Neural cell (in vitro differentiated cells): ENCODE data around the gene MAD2L2. TPM values are rescaled to one million over a fixed set of nuclear protein-coding genes. Genes with fewer than 3 reads are reported as not detected.

Source experiments
- H2AFZ ChIP-seq: fragments of 200-600, 300-800 bp; sonication (generic), shearing (Covaris generic); 2 replicates; pipeline ENCODE4 v1.6.0; 2014; ENCODE audit warnings: low read depth, mild to moderate bottlenecking, antibody characterized with exemption, low read length, moderate library complexity
- H3F3A ChIP-seq: fragments of 200-600 bp; shearing (Covaris generic); 2 replicates; pipeline ENCODE4 v1.6.1; 2016; ENCODE audit warnings: mild to moderate bottlenecking, moderate library complexity, mixed read lengths, antibody characterized with exemption, low read length; ENCODE audit not compliant: insufficient read depth, poor library complexity, severe bottlenecking
- H3K27ac ChIP-seq: fragments of 200-600, 300-800 bp; sonication (generic), shearing (Covaris generic); 2 replicates; pipeline ENCODE4 v1.5.1; 2014; ENCODE audit warnings: mild to moderate bottlenecking, low read length, moderate library complexity
- H3K27me3 ChIP-seq: fragments of 300-800, 200-600 bp; sonication (generic), shearing (Covaris generic); 2 replicates; pipeline ENCODE4 v1.6.0; 2014; ENCODE audit warnings: mild to moderate bottlenecking, low read depth, low read length, moderate library complexity; ENCODE audit not compliant: insufficient read depth
- H3K36me3 ChIP-seq: fragments of 300-800, 200-600 bp; sonication (generic), shearing (Covaris generic); 2 replicates; pipeline ENCODE4 v1.5.1; 2014; ENCODE audit warnings: mild to moderate bottlenecking, antibody characterized with exemption, low read length, moderate library complexity; ENCODE audit not compliant: insufficient read depth
- H3K4me2 ChIP-seq: fragments of 300-800, 200-600 bp; sonication (generic), shearing (Covaris generic); 2 replicates; pipeline ENCODE4 v1.6.0; 2014; ENCODE audit warnings: mild to moderate bottlenecking, low read length
- H3K4me3 ChIP-seq: fragments of 300-800, 200-600 bp; sonication (generic), shearing (Covaris generic); 2 replicates; pipeline ENCODE4 v1.5.1; 2014; ENCODE audit warnings: mild to moderate bottlenecking, low read length, moderate library complexity
- H3K79me2 ChIP-seq: fragments of 200-600 bp; shearing (Covaris generic); replicated peaks from 2 replicates; pipeline ENCODE4 v1.6.0; 2014; ENCODE audit warnings: mild to moderate bottlenecking, low read length, moderate library complexity; ENCODE audit not compliant: insufficient read depth
- H3K9ac ChIP-seq: fragments of 300-800, 200-600 bp; sonication (generic), shearing (Covaris generic); 2 replicates; pipeline ENCODE4 v1.6.1; 2016; ENCODE audit warnings: mild to moderate bottlenecking, low read length, mixed read lengths
- H3K9me2 ChIP-seq: fragments of 200-600 bp; shearing (Covaris generic); 2 replicates; pipeline ENCODE4 v1.6.1; 2016; ENCODE audit warnings: mild to moderate bottlenecking, low read length, mixed read lengths; ENCODE audit not compliant: insufficient read depth
- H3K9me3 ChIP-seq: fragments of 200-600, 300-800 bp; sonication (generic), shearing (Covaris generic); 2 replicates; pipeline ENCODE4 v1.6.1; 2016; ENCODE audit warnings: mild to moderate bottlenecking, mixed run types, low read length, moderate library complexity, mixed read lengths
- H4K20me1 ChIP-seq: fragments of 200-600 bp; shearing (Covaris generic); 2 replicates; pipeline ENCODE4 v1.6.1; 2016; ENCODE audit warnings: mild to moderate bottlenecking, mixed run types; ENCODE audit not compliant: insufficient read depth
- CTCF ChIP-seq: fragments of 450-650 bp; IDR thresholded peaks from 2 replicates; pipeline ENCODE4 v1.5.1; 2014; ENCODE audit warnings: antibody characterized with exemption, mild to moderate bottlenecking, moderate library complexity; ENCODE audit not compliant: poor library complexity, severe bottlenecking
- EP300 ChIP-seq: fragments of 450-650 bp; conservative IDR thresholded peaks from 2 replicates; pipeline ENCODE4 v1.6.1; 2014; ENCODE audit warnings: antibody characterized with exemption, mild to moderate bottlenecking, moderate library complexity; ENCODE audit not compliant: poor library complexity, severe bottlenecking
- EZH2 ChIP-seq: fragments of 200-600, 300-800 bp; shearing (Covaris generic), sonication (generic); IDR thresholded peaks from 2 replicates; pipeline ENCODE4 v1.6.1; 2014; ENCODE audit warnings: antibody characterized with exemption, low read length, borderline replicate concordance, mild to moderate bottlenecking; ENCODE audit not compliant: insufficient read depth, poor library complexity, severe bottlenecking
- MXI1 ChIP-seq: fragments of 450-650 bp; conservative IDR thresholded peaks from 2 replicates; pipeline ENCODE4 v1.6.1; 2014; ENCODE audit warnings: antibody characterized with exemption, mild to moderate bottlenecking; ENCODE audit not compliant: poor library complexity, severe bottlenecking
- POLR2AphosphoS5 ChIP-seq: IDR thresholded peaks from 2 replicates; pipeline ENCODE4 v1.6.1; 2012
- RAD21 ChIP-seq: fragments of 450-650 bp; conservative IDR thresholded peaks from 2 replicates; pipeline ENCODE4 v1.6.1; 2014; ENCODE audit warnings: antibody characterized with exemption, mild to moderate bottlenecking, moderate library complexity
- REST ChIP-seq: IDR thresholded peaks from 2 replicates; pipeline ENCODE4 v1.6.1; 2012; ENCODE audit warnings: borderline replicate concordance
- SMC3 ChIP-seq: fragments of 450-650 bp; conservative IDR thresholded peaks from 2 replicates; pipeline ENCODE4 v1.6.1; 2014; ENCODE audit warnings: antibody characterized with exemption, mild to moderate bottlenecking, moderate library complexity; ENCODE audit not compliant: poor library complexity
- TAF1 ChIP-seq: IDR thresholded peaks from 2 replicates; pipeline ENCODE4 v1.6.1; 2012; ENCODE audit warnings: low read depth
- polyA plus RNA-seq: library from polyadenylated mRNA; depleted of rRNA; stranded (reverse); fragments of >200 nt; gene quantifications from 2 replicates; pipeline ENCODE4 v1.2.3, GENCODE V29; 2014

MAD2L2 gene
- polyA plus RNA-seq, 1 donor from 2014 or later = 182 TPM

GRCh38 chr1:11725616-11726015, 44.7 kb upstream of the MAD2L2 start:
- Histone ChIP-seq H3K27ac (no peak overlapping the region), H3K9me3 (no peaks in the 10 kb centered on the region), H3K4me3 (no peak overlapping the region), H2AFZ (no peak overlapping the region), H3K79me2 (no peaks in the 10 kb centered on the region), H3K27me3 (no peaks in the 10 kb centered on the region), H3K9ac (no peak overlapping the region), H4K20me1 (no peaks in the 10 kb centered on the region), H3K4me2 (no peak overlapping the region), H3F3A (no peaks in the 10 kb centered on the region), H3K9me2 (no peaks in the 10 kb centered on the region), H3K36me3 (no peaks in the 10 kb centered on the region)
- TF ChIP-seq MXI1 = no peak
- no peak for TF ChIP-seq EZH2
- TF ChIP-seq REST = no peak
- no peak for TF ChIP-seq RAD21
- no peak for TF ChIP-seq CTCF

- Histone ChIP-seq H3K27me3 (no peaks in the 10 kb centered on the region), H3K9me3 (no peaks in the 10 kb centered on the region), H3K27ac (no peak overlapping the region), H3K36me3 (no peaks in the 10 kb centered on the region), H2AFZ (no peak overlapping the region), H3F3A (no peaks in the 10 kb centered on the region), H3K9me2 (no peaks in the 10 kb centered on the region), H4K20me1 (no peaks in the 10 kb centered on the region), H3K79me2 (no peaks in the 10 kb centered on the region), H3K4me3 (no peak overlapping the region), H3K9ac (no peak overlapping the region), H3K4me2 (no peak overlapping the region)
- TF ChIP-seq EZH2 (no peak), POLR2AphosphoS5 (no peak), RAD21 (no peak), REST (no peak), MXI1 (no peak), SMC3 (no peak), CTCF (no peak), EP300 (no peak), TAF1 (no peak)
These were observed 41.6 kb upstream of the MAD2L2 start for GRCh38 chr1:11722538-11722937.
